NCI-H510A treated with DMSO at 0.1 percent for 48 hours (cell line): ENCODE measurements around the gene MT1F.
"Not testable (repeated sequence)": the region's sequence is repeated elsewhere in the genome, so short reads cannot be mapped to it uniquely, and the experiment has no call there.

Experiments
- DNase-seq: peaks from one replicate; lab custom pipeline; 2025; lab: John Stamatoyannopoulos, UW

MT1F gene

DNA sequence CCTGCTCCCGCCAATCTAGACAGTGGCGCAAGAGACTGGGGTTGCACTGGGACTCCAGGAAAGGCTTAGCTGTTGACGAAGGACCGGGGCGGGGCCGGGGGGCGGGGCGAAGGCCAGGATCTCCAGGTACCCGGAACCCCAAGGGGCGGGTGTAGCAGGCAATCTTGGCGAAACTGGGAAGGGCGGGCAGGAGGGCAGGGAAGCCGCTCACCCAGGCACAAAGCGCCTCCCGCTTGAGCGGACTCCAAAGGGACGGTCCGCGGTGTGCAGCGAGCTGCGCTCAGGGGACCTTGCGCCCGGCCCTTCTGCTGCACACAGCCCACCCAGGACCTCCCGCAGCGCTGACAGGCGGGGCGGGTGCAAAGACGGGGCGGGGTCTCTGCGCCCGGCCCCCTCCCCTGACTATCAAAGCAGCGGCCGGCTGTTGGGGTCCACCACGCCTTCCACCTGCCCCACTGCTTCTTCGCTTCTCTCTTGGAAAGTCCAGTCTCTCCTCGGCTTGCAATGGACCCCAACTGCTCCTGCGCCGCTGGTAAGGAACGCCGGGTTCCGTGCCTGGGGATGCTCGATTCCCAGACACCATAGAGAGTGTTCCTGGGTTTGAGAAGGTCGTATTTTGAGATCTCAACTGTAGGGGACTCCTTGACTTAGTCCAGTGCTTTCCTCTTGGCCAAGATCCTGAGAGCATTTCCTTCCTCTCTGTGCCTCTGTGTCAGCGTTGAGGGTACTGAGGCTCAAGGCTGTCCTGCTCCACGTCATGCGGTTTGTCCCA, at the start of gene MT1F:
TSS of gene MT1F (plus strand) at position 405 of the 772 bp plus-strand sequence. CDS start at position 505, 100 bp downstream.
- peak; percentile 55 for DNase-seq

- peak; percentile 92 for DNase-seq
Measured at GRCh38 chr16:56608043-56608875, 49.5 kb upstream of the MT1F start, which contains the start of gene MT2A. Gene MT2A (plus strand): TSS chr16:56608584. CDS start chr16:56608656, 72 bp downstream.

- no peak for DNase-seq
Measured at GRCh38 chr16:56608876-56609462, 48.8 kb upstream of the MT1F start.

GRCh38 chr16:56609463-56609921, 48.3 kb upstream of the MT1F start:
- DNase-seq = peak; percentile 52

DNA sequence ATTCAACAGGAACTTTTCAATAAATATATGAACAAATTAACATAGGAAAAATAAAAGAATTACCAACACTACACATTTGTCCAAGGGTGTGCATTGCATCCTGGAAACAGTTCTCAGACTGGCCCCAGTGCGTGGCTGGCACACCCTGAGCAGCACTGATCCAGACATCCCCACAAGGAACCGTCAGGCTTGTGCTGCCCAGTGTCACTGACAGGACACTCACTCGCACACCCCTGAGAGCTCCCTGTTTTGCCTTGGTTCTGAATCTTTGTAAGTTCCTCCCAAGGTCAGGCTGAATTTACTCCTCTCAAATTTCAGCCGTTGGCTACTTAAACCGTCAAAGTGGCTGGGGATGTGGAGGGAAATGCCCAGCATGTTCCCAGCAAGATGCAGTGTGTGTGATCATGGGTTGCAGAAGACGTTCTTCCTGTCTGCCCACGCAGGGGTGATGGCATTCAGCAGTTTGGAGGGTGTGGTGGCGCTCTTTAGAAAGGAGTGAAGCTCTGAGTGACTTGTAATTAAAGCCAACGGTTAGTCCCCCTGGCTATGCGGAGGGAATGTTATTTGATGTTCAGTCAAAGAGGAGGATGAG, 47.6 kb upstream of the MT1F start:
- DNase-seq = no peak

GRCh38 chr16:56610609-56611111, 47.1 kb upstream of the MT1F start:
- no peak for DNase-seq

DNA sequence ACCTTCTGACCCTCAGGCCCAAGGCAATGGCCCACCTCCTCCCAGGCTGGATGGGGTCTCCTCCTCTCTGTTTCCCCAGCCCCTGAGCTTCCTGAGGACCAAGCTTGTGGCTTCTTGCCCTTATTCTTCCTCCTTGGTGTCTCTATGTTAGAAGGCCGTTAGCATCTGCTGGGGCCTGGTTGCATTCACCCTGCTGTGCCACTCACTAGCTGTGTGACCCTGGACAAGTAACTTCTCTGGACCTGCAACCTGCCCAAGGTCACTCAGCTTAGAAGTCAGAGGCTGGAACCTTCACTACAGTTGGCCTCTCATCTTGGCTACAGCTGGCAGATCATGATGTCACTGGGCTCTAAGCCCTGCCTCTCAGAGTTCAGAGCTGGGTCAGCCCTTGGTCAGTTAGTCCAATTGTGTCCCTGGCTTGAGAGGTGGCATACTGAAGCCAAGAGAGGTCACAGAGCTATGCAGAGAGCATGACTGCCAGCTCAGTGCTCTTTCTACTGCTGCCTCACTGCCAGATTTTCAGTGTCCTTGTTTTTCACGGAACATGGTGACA, 46.4 kb upstream of the MT1F start:
- no peak for DNase-seq

- no peak for DNase-seq
Measured at GRCh38 chr16:56613706-56614105, 44.1 kb upstream of the MT1F start.

GRCh38 chr16:56614549-56614991, 43.2 kb upstream of the MT1F start:
- DNase-seq = no peak

- DNase-seq = no peak
Measured at GRCh38 chr16:56615353-56615752, 42.4 kb upstream of the MT1F start.

DNA sequence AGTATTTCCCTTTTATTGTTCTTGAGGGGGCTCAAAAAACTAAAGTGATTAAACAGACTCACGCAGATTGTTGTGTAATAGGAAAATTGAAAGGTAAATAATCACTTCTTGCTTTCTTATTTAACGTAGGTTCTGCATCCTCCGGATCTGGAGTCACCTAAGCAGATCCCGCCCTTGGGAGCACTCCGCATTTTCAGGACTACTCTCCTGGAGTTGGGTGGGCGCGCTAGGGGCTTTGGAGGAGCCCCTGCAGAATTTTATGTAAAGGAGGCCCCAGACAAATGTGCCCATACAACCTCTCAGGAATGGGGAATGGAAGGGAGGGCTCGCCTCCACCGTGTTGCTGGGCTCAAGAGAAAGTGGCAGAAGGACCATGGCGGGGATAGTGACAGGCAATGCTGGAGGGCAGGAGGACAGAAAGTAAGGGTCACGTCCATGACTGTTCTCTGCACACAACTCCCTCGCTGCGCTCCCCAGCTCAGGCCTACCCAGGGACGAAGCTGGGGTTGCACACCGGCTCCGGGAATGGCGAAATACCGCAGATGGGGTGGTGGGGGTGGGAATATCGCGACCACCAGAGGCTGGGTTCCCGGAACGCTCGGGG, 41.0 kb upstream of the MT1F start:
- DNase-seq = no peak

DNA sequence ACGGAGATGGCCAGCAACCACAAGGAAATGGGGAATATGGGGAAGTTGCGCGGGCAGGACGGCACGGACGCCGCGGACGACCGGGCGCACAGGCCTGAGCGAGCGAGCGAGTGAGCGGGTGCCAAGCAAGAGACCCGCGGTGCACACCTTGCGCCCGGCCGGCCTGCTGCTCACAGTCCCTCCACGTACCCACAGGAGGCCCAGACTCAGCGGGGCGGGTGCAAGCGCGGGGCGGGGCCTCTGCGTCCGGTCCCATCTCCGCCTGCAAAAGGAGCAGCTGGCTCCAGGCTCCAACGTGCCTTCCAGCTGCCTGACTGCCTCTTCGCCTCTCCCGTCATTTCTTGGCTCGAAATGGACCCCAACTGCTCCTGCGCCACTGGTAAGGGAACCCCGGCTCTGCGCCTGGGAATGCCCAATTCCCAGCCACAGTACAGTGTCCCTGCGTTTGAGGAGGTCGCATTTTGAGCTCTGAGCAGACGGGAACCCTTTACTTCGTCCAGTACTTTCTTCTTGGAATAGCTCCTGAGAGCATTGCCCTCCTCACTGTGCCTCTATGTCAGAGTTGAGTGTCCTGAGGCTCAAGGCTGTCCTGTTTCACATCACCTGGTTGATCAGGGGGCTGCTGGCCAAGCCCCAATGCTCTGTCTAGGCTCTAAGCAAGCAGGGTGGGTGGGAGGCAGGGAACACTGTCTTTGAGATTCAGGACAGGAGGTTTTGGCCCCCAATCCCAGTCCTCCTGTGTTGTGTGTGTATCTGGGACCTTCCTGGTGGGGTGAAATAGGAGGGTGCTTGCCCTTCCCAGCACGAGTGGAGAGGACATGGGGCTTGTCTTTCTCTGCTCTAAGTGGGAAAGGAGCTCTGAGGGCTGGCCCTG, 40.3 kb upstream of the MT1F start:
- DNase-seq = no peak

- DNase-seq = no peak
Measured at GRCh38 chr16:56618138-56618537, 39.6 kb upstream of the MT1F start.

DNA sequence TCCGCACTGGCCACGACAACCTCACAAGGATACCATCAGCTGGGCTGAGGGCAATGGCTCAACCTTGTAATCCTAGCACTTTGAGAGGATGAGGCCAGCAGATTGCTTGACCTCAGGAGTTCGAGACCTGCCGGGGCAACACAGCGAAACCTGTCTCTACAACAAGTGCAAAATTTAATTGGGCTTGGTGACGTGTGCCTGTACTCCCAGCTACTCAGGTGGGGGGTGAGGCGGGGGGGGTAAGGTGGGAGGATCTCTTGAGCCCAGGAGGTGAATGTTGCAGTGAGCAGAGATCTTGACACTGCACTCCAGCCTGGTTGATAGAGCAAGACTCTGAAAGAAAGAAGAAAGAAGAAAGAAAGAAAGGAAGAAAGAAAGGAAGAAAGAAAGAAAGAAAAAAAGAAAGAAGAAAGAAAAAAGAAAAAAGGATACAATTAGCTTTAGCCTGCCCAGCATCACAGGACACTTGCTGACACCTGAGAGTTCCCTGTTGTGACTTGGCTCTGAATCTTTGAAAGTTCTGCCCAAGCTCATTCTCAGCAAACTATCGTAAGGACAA, 37.3 kb upstream of the MT1F start:
- DNase-seq = no peak

- DNase-seq = not testable (repeated sequence)
Measured at GRCh38 chr16:56621665-56622445, 35.9 kb upstream of the MT1F start.

- not testable (repeated sequence) for DNase-seq
Measured at GRCh38 chr16:56623184-56623583, 34.6 kb upstream of the MT1F start.

DNA sequence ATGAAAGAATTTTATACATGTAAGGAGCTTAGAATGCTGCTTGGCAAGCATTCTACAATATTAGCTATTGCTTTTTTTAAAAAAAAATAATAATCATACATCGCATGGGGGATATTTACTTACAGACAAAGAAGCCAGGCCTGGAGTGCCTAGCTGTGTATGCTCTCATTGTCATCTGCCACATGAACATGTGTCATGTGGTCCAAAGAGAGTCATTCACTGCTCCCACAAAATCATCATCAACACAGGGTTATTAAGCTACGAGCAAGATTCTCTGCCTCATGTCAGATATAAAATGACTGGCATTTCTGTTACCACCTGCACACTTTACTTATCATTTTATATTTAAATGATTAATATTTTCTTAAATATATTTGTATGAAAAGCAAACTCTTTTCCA, 34.1 kb upstream of the MT1F start:
- no peak for DNase-seq

GRCh38 chr16:56625140-56625942, 32.4 kb upstream of the MT1F start, which contains the start of gene MT1E:
Gene MT1E (plus strand): TSS chr16:56625781. CDS start chr16:56625852, 71 bp downstream.
- peak; percentile 78 for DNase-seq
